Left kidney (tissue), 2 donors: Measurements from ENCODE around the gene SNPH. TPM values are rescaled to one million over a fixed set of nuclear protein-coding genes. Genes with fewer than 3 reads are reported as not detected.
A peak's percentile ranks its signal among the peaks of the same experiment; 100 is the strongest.

Source experiments
- DNase-seq: peaks from one replicate; pipeline ENCODE4 v3.0.0-alpha.2; 2013
- polyA plus RNA-seq: library from polyadenylated mRNA; unstranded; fragments of 120-200 nt; gene quantifications from one replicate; pipeline ENCODE4 v1.2.1, GENCODE V29; 2013; ENCODE audit not compliant: insufficient read length

The SNPH gene
- polyA plus RNA-seq, 1 donor, result 3.3 TPM

GRCh38 chr20:1323830-1324597 is 57.9 kb downstream of the SNPH start:
- DNase-seq, result no peak

DNA sequence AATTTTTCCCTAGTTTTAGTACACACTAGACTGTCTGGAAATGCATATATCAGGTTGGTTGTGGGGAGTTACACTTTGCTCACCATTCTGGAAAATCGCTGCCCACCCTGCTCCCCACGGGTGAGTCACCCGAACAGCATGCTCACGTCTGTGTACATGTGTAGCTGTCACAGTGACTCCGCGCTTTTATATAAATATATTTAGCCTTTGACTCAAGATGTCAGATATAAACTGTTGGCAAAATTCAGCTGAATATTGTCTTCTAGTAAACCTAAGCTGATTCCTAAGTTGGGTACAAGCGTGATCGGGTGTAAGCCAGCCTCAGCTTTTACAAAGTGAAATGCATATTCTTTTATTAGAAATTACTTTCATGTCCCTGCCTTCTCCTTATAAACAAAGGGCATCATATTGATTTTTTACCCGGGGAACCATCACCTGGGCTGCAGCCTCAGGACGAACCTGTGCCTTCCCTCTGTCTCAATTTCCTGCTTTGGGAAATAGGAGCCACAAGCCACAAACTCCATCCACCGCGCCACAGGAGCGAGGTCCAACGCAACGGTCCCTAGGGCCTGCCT is 58.6 kb downstream of the SNPH start:
- peak; percentile 10 for DNase-seq

DNA sequence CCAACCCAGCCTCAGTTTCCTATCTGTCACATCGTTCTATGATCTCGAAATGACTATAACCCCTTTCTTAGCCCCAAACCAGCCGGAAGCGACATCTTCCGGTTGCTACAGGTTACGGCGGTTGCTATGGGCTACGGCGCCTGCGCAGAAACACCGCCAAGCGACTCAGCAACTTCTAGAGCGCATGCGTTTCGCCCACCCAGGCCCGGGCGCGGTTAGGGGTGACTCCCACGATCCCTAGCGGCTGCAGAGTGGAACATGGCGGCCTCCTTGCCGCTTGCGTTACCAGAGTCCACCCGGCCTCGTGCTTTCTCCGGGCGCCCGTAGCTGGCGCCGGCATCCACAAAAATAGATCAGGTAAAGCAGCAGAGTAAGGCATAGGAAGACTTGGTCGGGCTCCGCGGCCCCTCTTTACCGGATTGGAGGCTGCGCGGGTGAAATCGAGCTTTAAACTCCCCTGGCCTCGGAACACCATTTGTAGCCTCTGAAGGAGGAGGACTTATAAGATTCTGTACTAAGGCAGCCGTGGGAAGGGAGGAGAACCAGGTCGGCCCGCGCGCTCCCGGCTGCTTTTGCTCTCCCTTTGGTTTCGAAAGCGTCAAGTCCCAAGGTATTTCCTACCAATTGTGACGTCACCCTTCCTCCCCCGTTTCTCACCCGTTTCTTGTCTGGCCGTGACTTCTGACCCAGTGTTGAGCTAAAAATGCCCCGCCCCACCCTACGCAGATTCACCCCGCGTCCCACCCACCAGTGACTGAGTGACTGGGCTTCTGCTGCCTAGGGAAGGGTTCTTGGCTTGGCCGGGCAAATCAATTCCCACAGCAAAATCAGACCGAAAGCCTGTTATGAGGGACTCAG is 59.3 kb downstream of the SNPH start:
- DNase-seq, result peak; percentile 96

GRCh38 chr20:1326031-1326930 is 60.2 kb downstream of the SNPH start:
- no peak for DNase-seq

GRCh38 chr20:1327241-1327653 is 61.2 kb downstream of the SNPH start:
- no peak for DNase-seq

DNA sequence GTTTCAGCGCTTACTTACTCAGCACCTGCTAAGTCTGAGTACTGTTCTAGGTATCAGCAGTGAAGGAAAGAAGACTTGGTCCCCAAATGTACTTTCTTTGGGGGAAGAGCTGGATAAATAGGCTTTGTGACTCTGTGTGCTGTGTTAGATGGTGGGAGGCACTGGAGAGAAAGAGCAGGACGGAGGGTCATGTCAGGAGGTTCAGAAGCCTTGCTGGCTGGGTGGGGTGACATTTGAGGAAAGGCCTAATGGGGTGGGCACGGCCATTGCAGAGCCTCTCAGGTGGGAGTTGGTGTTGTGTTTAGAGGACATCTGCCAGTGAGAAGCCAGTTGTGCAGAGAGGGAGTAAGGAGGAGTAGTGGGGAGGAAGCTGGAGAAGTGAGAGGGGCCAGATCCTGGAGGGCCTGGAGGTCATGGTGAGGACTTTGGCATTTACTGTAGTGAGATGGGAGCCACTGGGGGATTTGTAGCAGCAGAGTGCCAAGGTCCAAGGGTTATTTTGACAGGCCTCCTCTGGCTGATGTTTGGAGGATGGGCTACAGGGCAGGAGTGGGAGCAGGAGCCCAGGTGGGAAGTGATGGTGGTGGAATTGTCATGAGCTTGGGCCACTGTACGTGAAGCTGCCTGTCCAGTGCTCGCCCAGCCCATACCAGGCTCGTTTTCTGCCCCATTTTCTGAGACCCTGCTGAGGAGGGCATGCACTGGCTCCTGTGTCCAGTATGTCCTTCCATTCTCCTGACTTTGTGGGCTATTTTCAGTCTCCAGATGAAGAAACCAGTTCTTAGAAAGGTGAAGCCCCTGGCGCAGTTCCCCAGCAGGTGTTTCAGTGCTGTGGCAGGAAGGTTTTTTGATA is 62.0 kb downstream of the SNPH start:
- no peak for DNase-seq

GRCh38 chr20:1328680-1329330 is 62.7 kb downstream of the SNPH start, which contains the start of gene SDCBP2:
Gene SDCBP2 (minus strand): TSS chr20:1329139. CDS start chr20:1320416, 8,723 bp downstream.
- DNase-seq, result no peak

GRCh38 chr20:1330075-1330830 is 64.2 kb downstream of the SNPH start:
- no peak for DNase-seq

GRCh38 chr20:1331101-1331500 is 65.0 kb downstream of the SNPH start:
- DNase-seq, result no peak

GRCh38 chr20:1331801-1332453 is 65.8 kb downstream of the SNPH start:
- DNase-seq, result no peak

- no peak for DNase-seq
Observed at GRCh38 chr20:1332749-1333300, 66.7 kb downstream of the SNPH start.

- no peak for DNase-seq
Observed at GRCh38 chr20:1333462-1334369, 67.6 kb downstream of the SNPH start.

- no peak for DNase-seq
Observed at GRCh38 chr20:1334370-1334731, 68.3 kb downstream of the SNPH start.

DNA sequence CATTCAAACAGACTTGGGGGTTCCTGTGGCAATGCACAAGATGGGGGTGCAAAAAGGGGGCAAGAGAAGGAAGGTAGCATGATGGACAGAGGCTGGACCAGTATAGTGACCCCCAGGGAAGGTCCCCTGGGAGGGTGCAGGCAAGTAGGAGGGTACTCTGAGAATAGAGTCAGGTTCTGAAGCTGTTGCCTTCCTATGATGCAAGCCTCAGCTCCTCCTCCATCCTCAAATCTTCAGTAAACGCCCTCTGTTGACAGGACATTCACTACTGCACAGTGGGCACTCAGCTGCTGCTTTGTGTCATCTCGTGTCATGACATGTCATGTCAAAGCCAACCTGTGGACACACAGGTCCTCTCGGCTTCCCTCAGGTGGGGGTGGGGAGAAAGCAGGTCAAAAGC is 68.7 kb downstream of the SNPH start:
- no peak for DNase-seq

GRCh38 chr20:1335961-1336698 is 70.0 kb downstream of the SNPH start:
- no peak for DNase-seq

- no peak for DNase-seq
Observed at GRCh38 chr20:1336699-1337367, 70.7 kb downstream of the SNPH start.
